H9 (cell line): Measurements from ENCODE around the gene FXYD4. TPM values are rescaled to one million over a fixed set of nuclear protein-coding genes. Genes with fewer than 3 reads are reported as not detected.

Source experiments
- DNase-seq: peaks from one replicate; pipeline ENCODE4 v3.0.0-alpha.2; 2017
- H2AFZ ChIP-seq: one replicate; pipeline ENCODE4 v1.6.1; 2013; ENCODE audit warnings: mild to moderate bottlenecking, low read length, control low read depth, moderate library complexity
- H2AK5ac ChIP-seq: 2 replicates; pipeline ENCODE4 v1.6.1; 2013; ENCODE audit warnings: low read length, control low read depth, mixed read lengths; ENCODE audit not compliant: insufficient read length
- H2BK120ac ChIP-seq: one replicate; pipeline ENCODE4 v1.6.1; 2013; ENCODE audit warnings: low read depth, mild to moderate bottlenecking, low read length, control low read depth, inconsistent platforms; ENCODE audit not compliant: poor library complexity, severe bottlenecking
- H2BK12ac ChIP-seq: 2 replicates; pipeline ENCODE4 v1.6.1; 2013; ENCODE audit warnings: low read length, control low read depth, mixed read lengths, low read depth; ENCODE audit not compliant: insufficient read length
- H2BK15ac ChIP-seq: 2 replicates; pipeline ENCODE4 v1.6.1; 2013; ENCODE audit warnings: low read depth, low read length, control low read depth
- H2BK20ac ChIP-seq: one replicate; pipeline ENCODE4 v1.6.1; 2013; ENCODE audit warnings: low read depth, mild to moderate bottlenecking, low read length, control low read depth, inconsistent platforms; ENCODE audit not compliant: poor library complexity, severe bottlenecking
- H2BK5ac ChIP-seq: 2 replicates; pipeline ENCODE4 v1.6.1; 2013; ENCODE audit warnings: low read length, control low read depth, mixed read lengths; ENCODE audit not compliant: insufficient read length
- H3K14ac ChIP-seq: 2 replicates; pipeline ENCODE4 v1.6.1; 2013; ENCODE audit warnings: low read length, control low read depth; ENCODE audit not compliant: insufficient read depth
- H3K18ac ChIP-seq: 2 replicates; pipeline ENCODE4 v1.6.1; 2013; ENCODE audit warnings: low read depth, mild to moderate bottlenecking, mixed read lengths, low read length, control low read depth; ENCODE audit not compliant: insufficient read length
- H3K23ac ChIP-seq: 2 replicates; pipeline ENCODE4 v1.6.1; 2013; ENCODE audit warnings: low read length, control low read depth, mixed read lengths, low read depth; ENCODE audit not compliant: insufficient read length
- H3K23me2 ChIP-seq: 2 replicates; pipeline ENCODE4 v1.6.1; 2013; ENCODE audit warnings: low read depth, mild to moderate bottlenecking, mixed read lengths, low read length, control low read depth; ENCODE audit not compliant: insufficient read length, poor library complexity, severe bottlenecking
- H3K27ac ChIP-seq: 2 replicates; pipeline ENCODE4 v1.5.1; 2013; ENCODE audit warnings: low read length, control low read depth, mixed read lengths, low read depth; ENCODE audit not compliant: insufficient read length
- H3K27me3 ChIP-seq: 2 replicates; pipeline ENCODE4 v1.6.1; 2013; ENCODE audit warnings: low read length, control low read depth, inconsistent platforms; ENCODE audit not compliant: insufficient read depth
- H3K4ac ChIP-seq: 2 replicates; pipeline ENCODE4 v1.6.1; 2013; ENCODE audit warnings: low read depth, mild to moderate bottlenecking, control low read depth, inconsistent platforms, low read length, moderate library complexity
- H3K4me1 ChIP-seq: 2 replicates; pipeline ENCODE4 v1.6.1; 2013; ENCODE audit warnings: low read length, control low read depth, inconsistent platforms; ENCODE audit not compliant: insufficient read depth
- H3K4me2 ChIP-seq: 2 replicates; pipeline ENCODE4 v1.6.1; 2013; ENCODE audit warnings: low read length, control low read depth, mixed read lengths; ENCODE audit not compliant: insufficient read length, insufficient read depth
- H3K56ac ChIP-seq: 2 replicates; pipeline ENCODE4 v1.6.1; 2013; ENCODE audit warnings: low read depth, mild to moderate bottlenecking, mixed read lengths, low read length, control low read depth; ENCODE audit not compliant: insufficient read length
- H3K79me1 ChIP-seq: 2 replicates; pipeline ENCODE4 v1.6.1; 2013; ENCODE audit warnings: low read depth, mild to moderate bottlenecking, moderate library complexity, low read length, control low read depth, inconsistent platforms; ENCODE audit not compliant: insufficient read depth, poor library complexity, severe bottlenecking
- H3K79me2 ChIP-seq: 2 replicates; pipeline ENCODE4 v1.6.1; 2013; ENCODE audit warnings: low read length, control low read depth, inconsistent platforms; ENCODE audit not compliant: insufficient read depth
- H3K9ac ChIP-seq: 2 replicates; pipeline ENCODE4 v1.6.1; 2013; ENCODE audit warnings: low read length, control low read depth, mixed read lengths; ENCODE audit not compliant: insufficient read length; ENCODE audit errors: extremely low read depth
- H3K9me3 ChIP-seq: one replicate; pipeline ENCODE4 v1.6.1; 2013; ENCODE audit warnings: low read depth, low read length, inconsistent platforms; ENCODE audit not compliant: control insufficient read depth
- H3T11ph ChIP-seq: one replicate; pipeline ENCODE4 v1.6.1; 2013; ENCODE audit warnings: mild to moderate bottlenecking, low read length, control low read depth, inconsistent platforms
- H4K20me1 ChIP-seq: one replicate; pipeline ENCODE4 v1.6.1; 2013; ENCODE audit not compliant: control insufficient read depth, insufficient read length, insufficient read depth
- H4K5ac ChIP-seq: 2 replicates; pipeline ENCODE4 v1.6.1; 2013; ENCODE audit warnings: low read depth, mild to moderate bottlenecking, mixed read lengths, low read length, control low read depth; ENCODE audit not compliant: insufficient read length
- H4K8ac ChIP-seq: replicated peaks from 2 replicates; pipeline ENCODE4 v1.6.1; 2013; ENCODE audit warnings: low read length, control low read depth, mixed read lengths, low read depth; ENCODE audit not compliant: insufficient read length
- H4K91ac ChIP-seq: 2 replicates; pipeline ENCODE4 v1.6.1; 2013; ENCODE audit warnings: low read depth, mild to moderate bottlenecking, moderate library complexity, mixed read lengths, low read length, control low read depth; ENCODE audit not compliant: insufficient read length
- H3K27ac Mint-ChIP-seq, 3 experiments: 2 replicates in 2 of 3; 3 replicates in 1 of 3; pipeline ENCODE4 v1.8.0; 2020 to 2021; ENCODE audit warnings: mixed read lengths in 3 of 3, mild to moderate bottlenecking in 1 of 3, moderate library complexity in 1 of 3
- H3K27me3 Mint-ChIP-seq: 2 replicates; pipeline ENCODE4 v1.8.0; 2021; ENCODE audit warnings: low read depth, mild to moderate bottlenecking, moderate library complexity, mixed read lengths
- H3K36me3 Mint-ChIP-seq, 3 experiments: 2 replicates in 2 of 3; 3 replicates in 1 of 3; pipeline ENCODE4 v1.8.0; 2020 to 2021; ENCODE audit warnings: low read depth in 3 of 3, mixed read lengths in 3 of 3; ENCODE audit not compliant: insufficient read depth in 1 of 3
- H3K4me1 Mint-ChIP-seq, 2 experiments: 2 replicates each; pipeline ENCODE4 v1.8.0; 2020; ENCODE audit warnings: mixed read lengths in 2 of 2
- H3K4me3 Mint-ChIP-seq, 2 experiments: 2 replicates in 1 of 2; 3 replicates in 1 of 2; pipeline ENCODE4 v1.8.0; 2020 to 2021; ENCODE audit warnings: mild to moderate bottlenecking in 2 of 2, mixed read lengths in 2 of 2, moderate library complexity in 1 of 2
- H3K9me3 Mint-ChIP-seq, 2 experiments: 2 replicates in 1 of 2; 3 replicates in 1 of 2; pipeline ENCODE4 v1.8.0; 2020; ENCODE audit warnings: mild to moderate bottlenecking in 2 of 2, mixed read lengths in 2 of 2, moderate library complexity in 1 of 2
- WGBS: extraction: QIAGEN DNeasy Blood & Tissue Kit; methylation state at CpG from one replicate; pipeline ENCODE4 v1.1.7; 2013; ENCODE audit warnings: missing lambda C conversion rate, low lambda C conversion rate, mixed read lengths; ENCODE audit not compliant: insufficient read length; ENCODE audit errors: extremely low coverage; 5-methylcytosine and 5-hydroxymethylcytosine counted together
- total RNA-seq: library from RNA; stranded (reverse); gene quantifications from 2 replicates; pipeline ENCODE4 v1.2.1, GENCODE V29; 2021
- TF ChIP-seq, protein P1 (sequence below): fragments of 200-600 bp; sonication (generic); conservative IDR thresholded peaks from 3 replicates; pipeline ENCODE4 v1.8.0; 2021; ENCODE audit warnings: antibody characterized with exemption, mild to moderate bottlenecking

Gene FXYD4
- total RNA-seq, 1 experiment from 2014 or later = not detected

DNA sequence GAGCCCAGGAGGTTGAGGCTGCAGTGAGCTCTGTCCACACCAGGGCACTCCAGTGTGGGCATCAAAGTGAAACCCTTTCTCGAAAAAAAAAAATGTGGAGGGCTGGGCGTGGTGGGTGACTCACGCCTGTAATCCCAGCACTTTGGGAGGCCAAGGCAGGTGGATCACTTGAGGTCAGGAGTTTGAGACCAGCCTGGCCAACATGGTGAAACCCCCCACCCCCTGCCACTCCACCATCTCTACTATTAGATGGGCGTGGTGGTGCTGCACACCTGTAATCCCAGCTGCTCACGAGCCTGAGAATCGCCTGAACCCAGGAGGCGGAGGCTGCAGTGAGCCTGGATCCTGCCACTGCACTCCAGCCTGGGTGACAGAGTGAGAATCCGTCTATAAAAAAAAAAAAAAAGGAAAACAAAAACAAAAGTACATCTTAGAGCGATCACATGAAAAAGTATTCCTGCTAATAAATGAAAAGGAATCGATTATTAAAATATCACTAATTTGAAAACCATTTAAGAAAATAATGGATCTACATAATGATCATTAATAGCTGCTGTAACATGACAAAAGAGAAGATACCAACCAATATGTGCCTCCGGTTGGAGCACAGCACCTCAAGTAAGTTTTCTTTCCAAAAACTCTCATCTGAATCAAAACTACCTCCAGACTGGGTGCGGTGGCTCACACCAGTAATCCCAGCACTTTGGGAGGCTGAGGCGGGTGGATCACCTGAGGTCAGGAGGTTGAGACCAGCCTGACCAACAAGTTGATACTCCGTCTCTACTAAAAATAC, 32.7 kb downstream of the FXYD4 start:
- H4K20me1 ChIP-seq = no peaks in the 10 kb centered on the region
- peaks cover 9 to 38% (median 11%) of the 10 kb centered on the region in 3 experiments; a peak in 6 of 7 replicates for H3K36me3 Mint-ChIP-seq

More for the DNA sequence above, 32.7 kb downstream of the FXYD4 start:
- Histone ChIP-seq H2AFZ (no peak overlapping the region), H3K4me1 (peaks cover 4% of the 10 kb centered on the region; the same call in 1 of the 2 replicates), H3K14ac (no peak overlapping the region), H2BK120ac (no peak overlapping the region), H3K79me2 (peaks cover 75% of the 10 kb centered on the region), H3T11ph (no peak overlapping the region), H3K4me2 (peak overlapping the region; percentile 5), H4K5ac (no peak overlapping the region), H4K91ac (no peak overlapping the region), H4K8ac (no peak overlapping the region), H3K9ac (no peak overlapping the region), H2BK12ac (no peak overlapping the region), H2AK5ac (no peak overlapping the region), H3K23ac (no peak overlapping the region), H3K27ac (no peak overlapping the region), H3K27me3 (no peaks in the 10 kb centered on the region), H3K56ac (no peak overlapping the region), H3K9me3 (no peaks in the 10 kb centered on the region), H3K4ac (no peak overlapping the region), H2BK20ac (no peak overlapping the region), H2BK15ac (no peak overlapping the region), H3K18ac (no peak overlapping the region), H3K23me2 (peaks cover 4% of the 10 kb centered on the region), H2BK5ac (no peak overlapping the region), H3K79me1 (no peaks in the 10 kb centered on the region)
- Mint-ChIP-seq H3K4me3 (peak overlapping the region; percentile 28 to 38; a peak in 3 of 5 replicates), H3K9me3 (0 out of 5 replicates have a peak, but pooled peaks cover 0 to 2% of the 10 kb centered on the region in 2 experiments), H3K4me1 (peaks cover 55 to 67% of the 10 kb centered on the region in 2 experiments), H3K27me3 (peaks cover 1% of the 10 kb centered on the region; the same call in 1 of the 2 replicates), H3K27ac (peak overlapping the region; percentile 47 to 96 (median 94); a peak in 5 of 7 replicates)
- WGBS = no CpG with 5 or more reads among the region's 14 CpGs
- no peak for DNase-seq
- TF ChIP-seq, protein P1, sequence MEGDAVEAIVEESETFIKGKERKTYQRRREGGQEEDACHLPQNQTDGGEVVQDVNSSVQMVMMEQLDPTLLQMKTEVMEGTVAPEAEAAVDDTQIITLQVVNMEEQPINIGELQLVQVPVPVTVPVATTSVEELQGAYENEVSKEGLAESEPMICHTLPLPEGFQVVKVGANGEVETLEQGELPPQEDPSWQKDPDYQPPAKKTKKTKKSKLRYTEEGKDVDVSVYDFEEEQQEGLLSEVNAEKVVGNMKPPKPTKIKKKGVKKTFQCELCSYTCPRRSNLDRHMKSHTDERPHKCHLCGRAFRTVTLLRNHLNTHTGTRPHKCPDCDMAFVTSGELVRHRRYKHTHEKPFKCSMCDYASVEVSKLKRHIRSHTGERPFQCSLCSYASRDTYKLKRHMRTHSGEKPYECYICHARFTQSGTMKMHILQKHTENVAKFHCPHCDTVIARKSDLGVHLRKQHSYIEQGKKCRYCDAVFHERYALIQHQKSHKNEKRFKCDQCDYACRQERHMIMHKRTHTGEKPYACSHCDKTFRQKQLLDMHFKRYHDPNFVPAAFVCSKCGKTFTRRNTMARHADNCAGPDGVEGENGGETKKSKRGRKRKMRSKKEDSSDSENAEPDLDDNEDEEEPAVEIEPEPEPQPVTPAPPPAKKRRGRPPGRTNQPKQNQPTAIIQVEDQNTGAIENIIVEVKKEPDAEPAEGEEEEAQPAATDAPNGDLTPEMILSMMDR = no peak
